DMS153 (cell line): Measurements from ENCODE around the gene ANP32E.

Source experiments
- DNase-seq: peaks from one replicate; lab custom pipeline; 2025; lab: John Stamatoyannopoulos, UW

Gene ANP32E

GRCh38 chr1:150168960-150169601, 66.8 kb downstream of the ANP32E start:
- DNase-seq = no peak
